ENCODE results near the gene RPS19. TPM values are rescaled to one million over a fixed set of nuclear protein-coding genes. Genes with fewer than 3 reads are reported as not detected.
A peak's percentile ranks its signal among the peaks of the same experiment; 100 is the strongest.

Gene RPS19
- total RNA-seq, 1 experiment from 2014 or later, result 3,019 TPM

GRCh38 chr19:41879080-41879479, 19.0 kb downstream of the RPS19 start:
- no peak overlapping the region for H3K4me3 ChIP-seq (ENCODE audit: insufficient read depth, low read depth, low read length)
- H3K27me3 ChIP-seq (ENCODE audit: control insufficient read depth, insufficient read depth, low read length), result peaks cover 2% of the 10 kb centered on the region; the same call in 1 of the 2 replicates
- no peak for DNase-seq

GRCh38 chr19:41879670-41880328, 19.7 kb downstream of the RPS19 start:
- no peaks in the 10 kb centered on the region for H3K36me3 ChIP-seq (replicated peaks; ENCODE audit: control insufficient read depth, insufficient read depth, low read length)
- no peak for DNase-seq
- no peak overlapping the region for H3K4me3 ChIP-seq (ENCODE audit: insufficient read depth, low read depth, low read length)
- H3K27me3 ChIP-seq (ENCODE audit: control insufficient read depth, insufficient read depth, low read length), result peaks cover 2% of the 10 kb centered on the region; the same call in 1 of the 2 replicates

More at GRCh38 chr19:41879080-41879479, 19.0 kb downstream of the RPS19 start:
- H3K36me3 ChIP-seq (replicated peaks; ENCODE audit: control insufficient read depth, insufficient read depth, low read length), result no peaks in the 10 kb centered on the region

- H3K4me3 ChIP-seq (ENCODE audit: insufficient read depth, low read depth, low read length), result no peak overlapping the region
- no peaks in the 10 kb centered on the region for H3K36me3 ChIP-seq (replicated peaks; ENCODE audit: control insufficient read depth, insufficient read depth, low read length)
- DNase-seq, result no peak
- peaks cover 2% of the 10 kb centered on the region; the same call in 1 of the 2 replicates for H3K27me3 ChIP-seq (ENCODE audit: control insufficient read depth, insufficient read depth, low read length)
Measured at GRCh38 chr19:41880329-41880708, 20.3 kb downstream of the RPS19 start.

GRCh38 chr19:41882568-41883462, 22.8 kb downstream of the RPS19 start, which contains the start of gene ARHGEF1:
Gene ARHGEF1, plus strand, starts transcription at chr19:41883184. Its CDS starts 4,899 bp downstream, at chr19:41888083.
- DNase-seq, result peak; percentile 94
- no peaks in the 10 kb centered on the region for H3K36me3 ChIP-seq (replicated peaks; ENCODE audit: control insufficient read depth, insufficient read depth, low read length)
- peak within 1 kb of the TSS; percentile 88 for H3K4me3 ChIP-seq (ENCODE audit: insufficient read depth, low read depth, low read length)
- peaks cover 2% of the 10 kb centered on the region; the same call in 1 of the 2 replicates for H3K27me3 ChIP-seq (ENCODE audit: control insufficient read depth, insufficient read depth, low read length)

GRCh38 chr19:41883463-41883820, 23.4 kb downstream of the RPS19 start:
- DNase-seq, result no peak
- no peaks in the 10 kb centered on the region for H3K36me3 ChIP-seq (replicated peaks; ENCODE audit: control insufficient read depth, insufficient read depth, low read length)
- H3K4me3 ChIP-seq (ENCODE audit: insufficient read depth, low read depth, low read length), result peak overlapping the region; percentile 88
- H3K27me3 ChIP-seq (ENCODE audit: control insufficient read depth, insufficient read depth, low read length), result peaks cover 2% of the 10 kb centered on the region; the same call in 1 of the 2 replicates

- peaks cover 1% of the 10 kb centered on the region for H3K36me3 ChIP-seq (replicated peaks; ENCODE audit: control insufficient read depth, insufficient read depth, low read length)
- peak; percentile 99 for DNase-seq
- peaks cover 2% of the 10 kb centered on the region; the same call in 1 of the 2 replicates for H3K27me3 ChIP-seq (ENCODE audit: control insufficient read depth, insufficient read depth, low read length)
- peak overlapping the region; percentile 88 for H3K4me3 ChIP-seq (ENCODE audit: insufficient read depth, low read depth, low read length)
Measured at GRCh38 chr19:41883821-41884733, 24.0 kb downstream of the RPS19 start.

- peaks cover 4% of the 10 kb centered on the region for H3K36me3 ChIP-seq (replicated peaks; ENCODE audit: control insufficient read depth, insufficient read depth, low read length)
- no peak overlapping the region for H3K4me3 ChIP-seq (ENCODE audit: insufficient read depth, low read depth, low read length)
- DNase-seq, result no peak
- H3K27me3 ChIP-seq (ENCODE audit: control insufficient read depth, insufficient read depth, low read length), result peaks cover 2% of the 10 kb centered on the region; the same call in 1 of the 2 replicates
Measured at GRCh38 chr19:41886761-41887710, 27.0 kb downstream of the RPS19 start.

GRCh38 chr19:41887711-41888382, 27.8 kb downstream of the RPS19 start:
- DNase-seq, result peak; percentile 92
- peaks cover 4% of the 10 kb centered on the region for H3K36me3 ChIP-seq (replicated peaks; ENCODE audit: control insufficient read depth, insufficient read depth, low read length)
- H3K4me3 ChIP-seq (ENCODE audit: insufficient read depth, low read depth, low read length), result no peak overlapping the region
- no peaks in the 10 kb centered on the region for H3K27me3 ChIP-seq (ENCODE audit: control insufficient read depth, insufficient read depth, low read length)

GRCh38 chr19:41888926-41889325, 28.9 kb downstream of the RPS19 start:
- no peak overlapping the region for H3K4me3 ChIP-seq (ENCODE audit: insufficient read depth, low read depth, low read length)
- no peak for DNase-seq
- peaks cover 4% of the 10 kb centered on the region for H3K36me3 ChIP-seq (replicated peaks; ENCODE audit: control insufficient read depth, insufficient read depth, low read length)
- no peaks in the 10 kb centered on the region for H3K27me3 ChIP-seq (ENCODE audit: control insufficient read depth, insufficient read depth, low read length)

- no peak for DNase-seq
- Histone ChIP-seq H3K27me3 (ENCODE audit: control insufficient read depth, insufficient read depth, low read length) (no peaks in the 10 kb centered on the region), H3K36me3 (replicated peaks; ENCODE audit: control insufficient read depth, insufficient read depth, low read length) (peaks cover 4% of the 10 kb centered on the region), H3K4me3 (ENCODE audit: insufficient read depth, low read depth, low read length) (no peak overlapping the region)
Measured at GRCh38 chr19:41889896-41890295, 29.8 kb downstream of the RPS19 start.

- H3K4me3 ChIP-seq (ENCODE audit: insufficient read depth, low read depth, low read length), result no peak overlapping the region
- DNase-seq, result no peak
- H3K27me3 ChIP-seq (ENCODE audit: control insufficient read depth, insufficient read depth, low read length), result no peaks in the 10 kb centered on the region
- peaks cover 6% of the 10 kb centered on the region for H3K36me3 ChIP-seq (replicated peaks; ENCODE audit: control insufficient read depth, insufficient read depth, low read length)
Measured at GRCh38 chr19:41890936-41891335, 30.9 kb downstream of the RPS19 start.

GRCh38 chr19:41892173-41892902, 32.3 kb downstream of the RPS19 start:
- Histone ChIP-seq H3K27me3 (ENCODE audit: control insufficient read depth, insufficient read depth, low read length) (no peaks in the 10 kb centered on the region), H3K4me3 (ENCODE audit: insufficient read depth, low read depth, low read length) (no peak overlapping the region), H3K36me3 (replicated peaks; ENCODE audit: control insufficient read depth, insufficient read depth, low read length) (peaks cover 6% of the 10 kb centered on the region)
- no peak for DNase-seq
